Midbrain (tissue), 1 donor: Measurements from ENCODE around the gene MDN1.
"Not testable (repeated sequence)": the region's sequence is repeated elsewhere in the genome, so short reads cannot be mapped to it uniquely, and the experiment has no call there.

Experiments used
- DNase-seq: peaks from one replicate; lab custom pipeline; 2025; lab: John Stamatoyannopoulos, UW

MDN1 gene

GRCh38 chr6:89768324-89768723 is 51.3 kb downstream of the MDN1 start:
- DNase-seq = no peak

GRCh38 chr6:89763550-89763949 is 56.0 kb downstream of the MDN1 start:
- DNase-seq = no peak

- DNase-seq = no peak
These were observed 60.8 kb downstream of the MDN1 start for GRCh38 chr6:89758830-89759229.

GRCh38 chr6:89750338-89750737 is 69.3 kb downstream of the MDN1 start:
- DNase-seq = no peak

GRCh38 chr6:89749918-89750317 is 69.7 kb downstream of the MDN1 start:
- DNase-seq = no peak

- DNase-seq = no peak
These were observed 73.9 kb downstream of the MDN1 start for GRCh38 chr6:89745716-89746115.

- DNase-seq = no peak
These were observed 74.5 kb downstream of the MDN1 start for GRCh38 chr6:89745096-89745495.

GRCh38 chr6:89736893-89737292 is 82.7 kb downstream of the MDN1 start:
- DNase-seq = no peak

GRCh38 chr6:89734526-89734925 is 85.1 kb downstream of the MDN1 start:
- DNase-seq = no peak

GRCh38 chr6:89731924-89732567 is 87.5 kb downstream of the MDN1 start:
- DNase-seq = no peak

- not testable (repeated sequence) for DNase-seq
These were observed 88.3 kb downstream of the MDN1 start for GRCh38 chr6:89731262-89731661.

GRCh38 chr6:89729818-89730217 is 89.8 kb downstream of the MDN1 start:
- DNase-seq = no peak

- DNase-seq = no peak
These were observed 92.1 kb downstream of the MDN1 start for GRCh38 chr6:89727501-89727900.

GRCh38 chr6:89724981-89725380 is 94.6 kb downstream of the MDN1 start:
- DNase-seq = no peak

- no peak for DNase-seq
These were observed 96.5 kb downstream of the MDN1 start for GRCh38 chr6:89723046-89723445.

- no peak for DNase-seq
These were observed 103.1 kb downstream of the MDN1 start for GRCh38 chr6:89716532-89716931.

- DNase-seq = no peak
These were observed 107.8 kb downstream of the MDN1 start for GRCh38 chr6:89711801-89712200.

- DNase-seq = no peak
These were observed 111.3 kb downstream of the MDN1 start for GRCh38 chr6:89708316-89708715.

GRCh38 chr6:89707766-89708165 is 111.8 kb downstream of the MDN1 start:
- DNase-seq = no peak

- DNase-seq = no peak
These were observed 113.5 kb downstream of the MDN1 start for GRCh38 chr6:89706121-89706520.

- DNase-seq = no peak
These were observed 116.3 kb downstream of the MDN1 start for GRCh38 chr6:89703292-89703691.

- DNase-seq = no peak
These were observed 117.2 kb downstream of the MDN1 start for GRCh38 chr6:89702349-89702748.

- no peak for DNase-seq
These were observed 123.9 kb downstream of the MDN1 start for GRCh38 chr6:89695667-89696066.

GRCh38 chr6:89694428-89694827 is 125.2 kb downstream of the MDN1 start:
- DNase-seq = no peak

- no peak for DNase-seq
These were observed 126.4 kb downstream of the MDN1 start for GRCh38 chr6:89693207-89693606.
